K562 (cell line): Measurements from ENCODE around the gene SAMD15. TPM values are rescaled to one million over a fixed set of nuclear protein-coding genes. Genes with fewer than 3 reads are reported as not detected.

Experiments
- JUND ChIP-seq, 2 experiments: IDR thresholded peaks; 2 replicates in 1 of 2; 3 replicates in 1 of 2; pipeline ENCODE4 v1.6.1; 2011; ENCODE audit warnings: borderline replicate concordance in 2 of 2, low read depth in 2 of 2, low read length in 2 of 2, improper control_type of control experiment in 1 of 2, missing biosample characterization in 1 of 2, missing genetic modification characterization in 1 of 2, missing genetic modification reagents in 1 of 2
- NKRF ChIP-seq: fragments of 450-650 bp; IDR thresholded peaks from 2 replicates; pipeline ENCODE4 v1.6.1; 2016; ENCODE audit warnings: borderline replicate concordance
- RERE ChIP-seq: sonication (generic); formaldehyde crosslinking; IDR thresholded peaks from 2 replicates; pipeline ENCODE4 v1.8.0; 2023; ENCODE audit warnings: missing genetic modification reagents, mild to moderate bottlenecking, borderline replicate concordance
- polyA plus RNA-seq, 8 experiments: library from polyadenylated mRNA; depleted of rRNA in 4 of 8; stranded (reverse) in 5 of 8; unstranded in 3 of 8; fragments of >200 nt; fragmentation: Nextera tagmentation in 2 of 8; fragmentation: Illumina TruSeq in 1 of 8; extraction: Ambion mirVana in 2 of 8; extraction: Trizol in 1 of 8; gene quantifications; 2 replicates each; pipeline versions ENCODE4 v1.2.1 to v1.2.3, GENCODE V29; 2011 to 2014; ENCODE audit warnings: inconsistent platforms in 1 of 8, missing spikeins in 1 of 8
- total RNA-seq, 7 experiments: library from RNA; depleted of rRNA in 6 of 7; stranded (reverse); fragments of >200 nt in 6 of 7; fragmentation: Illumina TruSeq in 2 of 7; extraction: Trizol in 2 of 7; gene quantifications; 2 replicates each; pipeline versions ENCODE4 v1.2.1 to v1.2.3, GENCODE V29; 2011 to 2021; ENCODE audit warnings: low replicate concordance in 1 of 7

Gene SAMD15
- total and polyA plus RNA-seq, 9 of the 15 experiments (the other 6 are each of a cell fraction or from before 2014, with no cell fraction given), result 0.18 to 0.54 (median 0.25) TPM

GRCh38 chr14:77423423-77423822 is 46.2 kb downstream of the SAMD15 start, which contains the start of gene NOXRED1 (continued):
- no peak for TF ChIP-seq RERE
- TF ChIP-seq NKRF, result no peak
- no peak for TF ChIP-seq JUND (IDR thresholded peaks at IDR 0.05; ENCODE audit: borderline replicate concordance, low read depth, low read length)
- TF ChIP-seq JUND (tag; IDR thresholded peaks at IDR 0.05; ENCODE audit: borderline replicate concordance, low read depth, low read length), result no peak
